SU-DHL-6 (cell line): Measurements from ENCODE around the gene GARIN5B.

Experiments used
- CTCF ChIP-seq: fragments of 200-600 bp; sonication (generic); IDR thresholded peaks from one replicate; pipeline ENCODE4 v1.5.1; 2017; ENCODE audit warnings: antibody characterized with exemption, mild to moderate bottlenecking, low read length, moderate library complexity; ENCODE audit not compliant: insufficient read depth, poor library complexity, severe bottlenecking
- EZH2phosphoT487 ChIP-seq: fragments of 200-600 bp; sonication (generic), shearing (Covaris generic); conservative IDR thresholded peaks from 2 replicates; pipeline ENCODE4 v1.6.1; 2018; ENCODE audit warnings: mild to moderate bottlenecking, antibody characterized with exemption, low read length, moderate library complexity, mixed read lengths

GRCh38 chr19:55305491-55305890 lies 57.6 kb downstream of the GARIN5B start:
- no peak for TF ChIP-seq CTCF
- no peak for TF ChIP-seq EZH2phosphoT487
